ENCODE results near the gene IAH1.

DNA sequence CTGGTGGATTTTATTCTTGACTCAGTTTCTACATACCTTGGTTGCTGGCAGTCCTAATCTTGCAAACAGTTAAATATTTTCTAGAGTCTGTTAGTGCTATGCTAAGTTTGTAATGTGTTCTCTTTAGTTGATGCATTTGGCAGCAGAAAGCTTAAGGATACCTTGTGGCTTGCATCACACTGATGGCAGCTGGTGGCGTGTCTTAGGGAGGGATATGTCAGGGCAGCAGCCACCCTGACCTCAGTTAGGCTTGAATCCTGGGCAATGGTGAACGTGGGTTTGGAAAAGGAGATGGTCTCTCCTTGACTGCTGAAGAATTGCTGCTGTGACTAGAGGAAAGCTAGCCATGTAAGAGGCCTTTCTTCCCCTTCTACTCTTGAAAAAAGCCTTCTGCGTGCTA is 4.2 kb downstream of the IAH1 start:
- no peak for TF ChIP-seq GATA2 (IDR thresholded peaks at IDR 0.05; ENCODE audit: low read depth, low read length)
- TF ChIP-seq GATA3 (IDR thresholded peaks at IDR 0.05; ENCODE audit: low read depth, low read length), result no peak
